HG02870 (cell line): Measurements from ENCODE around the gene CYB5B.
A peak's percentile ranks its signal among the peaks of the same experiment; 100 is the strongest.

Source experiments
- ATAC-seq: cut with Tn5 transposase; IDR thresholded peaks from one replicate; pipeline ENCODE4 v1.9.1; 2021; ENCODE audit warnings: mild to moderate bottlenecking, moderate library complexity; ENCODE audit not compliant: unreplicated experiment

Gene CYB5B

DNA sequence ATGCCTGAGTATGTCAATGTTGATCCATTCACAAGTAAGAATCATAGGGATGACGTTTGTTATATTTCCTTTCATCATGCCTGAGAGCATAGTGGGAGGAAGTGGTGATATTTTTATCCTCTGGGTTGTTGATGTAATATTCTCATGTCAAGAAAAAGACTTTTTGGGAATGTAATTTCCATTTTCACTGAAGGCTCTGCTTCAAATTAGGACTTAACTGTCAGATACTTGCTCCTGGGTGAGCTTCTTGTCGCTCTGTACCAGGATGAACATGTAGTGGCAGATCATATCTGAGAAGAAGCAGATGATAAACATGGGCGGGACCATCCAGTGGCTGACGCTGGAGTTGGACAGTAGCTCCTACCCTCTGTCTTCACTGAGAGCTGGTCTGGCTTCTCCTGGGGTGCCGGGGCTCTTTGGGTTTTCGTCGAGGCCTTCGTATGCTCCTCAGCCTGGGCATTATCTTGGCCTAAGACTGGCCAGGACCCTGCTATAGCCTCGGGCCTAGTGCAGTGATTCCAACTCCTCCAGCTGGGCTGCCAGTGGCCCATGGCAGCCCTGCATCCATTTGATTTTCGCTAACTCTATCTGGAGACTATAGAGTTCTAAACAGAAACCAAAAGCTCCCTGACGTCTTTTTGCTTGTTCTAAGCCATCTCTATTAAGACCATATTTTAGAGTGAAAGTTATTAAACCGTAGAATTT, 19.7 kb downstream of the CYB5B start:
- no peak for ATAC-seq

DNA sequence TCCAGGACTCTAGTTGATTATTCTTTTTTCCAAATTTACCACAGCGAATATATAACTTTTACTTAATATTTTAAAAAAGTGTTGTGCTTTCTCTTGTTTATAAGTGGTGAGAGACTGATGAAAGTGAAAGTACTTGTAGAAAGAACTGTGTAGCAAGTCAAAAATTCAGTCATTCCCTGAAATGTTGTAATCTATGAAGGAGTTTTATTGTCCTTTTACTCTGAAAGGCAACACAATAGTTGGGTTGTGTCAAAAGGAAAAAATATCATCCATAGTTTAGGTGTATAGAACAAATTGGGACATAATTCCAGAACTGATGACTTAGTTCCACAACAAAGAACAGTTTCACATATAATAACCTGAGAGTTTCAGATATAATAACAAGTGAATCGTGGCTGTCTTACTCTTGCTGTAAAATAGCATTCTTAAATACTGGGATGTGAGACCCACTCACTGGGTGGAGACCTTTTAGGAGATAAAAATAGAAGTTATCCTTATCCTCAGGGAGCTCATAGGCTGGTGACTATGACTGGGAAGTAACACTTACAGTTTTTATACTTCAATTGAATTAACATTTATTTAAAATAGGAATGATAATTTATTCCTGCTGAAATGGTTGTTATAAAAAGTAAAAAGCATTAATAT, 20.6 kb downstream of the CYB5B start:
- ATAC-seq, result no peak

DNA sequence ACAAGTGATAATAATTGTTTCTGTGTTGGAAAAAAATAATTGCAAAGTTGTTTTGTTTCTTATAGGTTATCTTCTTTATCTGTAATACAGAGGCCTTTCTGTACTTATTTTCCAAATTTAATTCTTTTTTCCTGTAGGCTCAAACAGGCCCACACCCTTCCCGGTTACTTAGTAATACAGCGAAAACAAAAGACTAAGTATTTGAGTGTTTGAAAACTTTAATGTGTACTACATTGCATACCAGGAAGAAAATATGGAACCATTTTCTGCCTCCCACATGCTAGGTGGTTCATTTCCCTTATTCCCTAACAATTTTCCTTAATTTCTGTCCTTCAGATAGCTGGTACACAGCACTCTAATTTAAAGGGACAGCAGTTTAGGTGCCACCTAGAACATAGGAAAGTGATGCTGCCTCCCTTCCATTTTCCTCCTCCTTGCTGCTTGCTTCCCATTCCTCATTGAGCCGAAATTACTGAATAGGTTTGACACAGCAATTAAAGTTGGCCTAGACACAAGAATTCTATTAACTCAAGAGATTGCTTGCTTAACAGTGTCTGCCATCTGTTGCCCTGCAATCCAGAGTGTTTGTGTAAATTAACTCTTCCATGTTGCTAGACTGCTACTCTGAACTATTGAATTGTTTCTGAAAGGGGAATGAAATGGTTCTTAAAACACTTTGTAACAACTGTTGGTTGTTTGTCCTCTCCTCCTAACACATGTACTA, 24.2 kb downstream of the CYB5B start:
- no peak for ATAC-seq

GRCh38 chr16:69451166-69451565, 26.7 kb downstream of the CYB5B start:
- no peak for ATAC-seq

DNA sequence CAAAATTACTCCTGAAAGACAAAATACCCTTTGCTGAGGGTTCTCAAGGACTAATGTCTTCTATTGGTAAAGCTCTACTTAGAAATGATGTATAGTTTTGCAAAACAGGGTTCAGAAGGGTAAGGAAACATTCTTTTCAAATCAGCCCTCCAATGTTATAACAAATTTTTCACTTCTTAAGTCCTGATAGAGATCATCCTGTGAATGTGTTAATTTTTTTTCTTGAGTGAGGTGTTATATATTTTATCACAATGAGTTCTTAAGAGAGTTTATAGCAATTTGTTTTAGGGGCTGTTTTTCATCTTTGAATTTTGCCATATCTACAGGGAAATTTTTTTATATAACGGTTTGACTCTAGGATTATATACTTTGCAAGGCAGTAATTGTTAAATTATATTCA, 29.5 kb downstream of the CYB5B start:
- ATAC-seq, result no peak

- ATAC-seq, result no peak
Measured at GRCh38 chr16:69463876-69464275, 39.5 kb downstream of the CYB5B start.

DNA sequence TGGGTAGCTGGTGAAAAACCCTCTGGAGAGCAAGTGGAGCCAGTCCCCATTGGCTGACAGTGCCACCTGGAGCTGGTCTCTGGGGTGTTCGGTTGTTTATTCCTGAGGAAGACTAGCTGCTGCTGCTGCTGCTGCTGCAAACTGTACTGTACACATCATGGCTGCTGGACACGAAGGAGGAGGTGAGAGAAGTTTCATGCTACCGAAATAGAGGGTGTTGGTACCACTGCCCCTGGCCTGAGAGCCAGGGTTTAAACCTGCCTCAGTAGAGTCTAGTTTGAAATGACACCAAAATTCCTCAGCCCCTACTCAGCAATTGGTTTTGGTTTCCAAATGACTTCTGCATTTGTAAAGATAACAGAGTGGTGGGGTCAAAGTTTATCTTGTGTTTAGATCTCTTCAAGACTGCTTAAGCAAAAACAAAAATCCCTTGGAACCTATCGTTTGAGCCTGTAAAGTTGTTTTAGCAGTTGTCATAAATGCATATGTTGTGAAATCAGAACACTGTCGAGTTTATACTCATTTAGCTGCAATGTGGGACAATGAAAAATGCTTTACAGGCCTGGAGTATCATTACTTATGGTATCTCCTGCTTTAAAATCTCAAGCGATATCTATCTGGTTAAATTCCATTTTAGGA, 40.8 kb downstream of the CYB5B start:
- peak; percentile 38 for ATAC-seq

- no peak for ATAC-seq
Measured at GRCh38 chr16:69465881-69466280, 41.5 kb downstream of the CYB5B start.

DNA sequence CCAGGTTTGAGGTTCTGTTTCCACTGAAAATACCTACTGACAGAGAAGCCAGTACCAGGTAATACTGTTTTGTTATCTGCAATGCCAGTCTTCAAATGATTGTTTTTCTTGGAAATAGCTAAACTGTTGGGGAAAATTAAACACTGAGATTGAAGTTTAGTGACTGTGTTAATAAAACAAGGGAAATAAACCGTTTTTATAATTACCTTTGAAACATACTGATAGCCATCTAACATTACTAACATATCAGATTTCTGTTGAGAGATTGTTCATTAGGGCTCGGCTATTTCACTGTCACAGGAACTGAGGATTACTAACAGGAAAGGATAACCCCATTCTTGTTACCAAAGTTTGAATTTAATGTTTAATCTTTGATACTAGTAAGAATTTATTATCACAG, 42.1 kb downstream of the CYB5B start:
- no peak for ATAC-seq

GRCh38 chr16:69467080-69467479, 42.7 kb downstream of the CYB5B start:
- ATAC-seq, result no peak

DNA sequence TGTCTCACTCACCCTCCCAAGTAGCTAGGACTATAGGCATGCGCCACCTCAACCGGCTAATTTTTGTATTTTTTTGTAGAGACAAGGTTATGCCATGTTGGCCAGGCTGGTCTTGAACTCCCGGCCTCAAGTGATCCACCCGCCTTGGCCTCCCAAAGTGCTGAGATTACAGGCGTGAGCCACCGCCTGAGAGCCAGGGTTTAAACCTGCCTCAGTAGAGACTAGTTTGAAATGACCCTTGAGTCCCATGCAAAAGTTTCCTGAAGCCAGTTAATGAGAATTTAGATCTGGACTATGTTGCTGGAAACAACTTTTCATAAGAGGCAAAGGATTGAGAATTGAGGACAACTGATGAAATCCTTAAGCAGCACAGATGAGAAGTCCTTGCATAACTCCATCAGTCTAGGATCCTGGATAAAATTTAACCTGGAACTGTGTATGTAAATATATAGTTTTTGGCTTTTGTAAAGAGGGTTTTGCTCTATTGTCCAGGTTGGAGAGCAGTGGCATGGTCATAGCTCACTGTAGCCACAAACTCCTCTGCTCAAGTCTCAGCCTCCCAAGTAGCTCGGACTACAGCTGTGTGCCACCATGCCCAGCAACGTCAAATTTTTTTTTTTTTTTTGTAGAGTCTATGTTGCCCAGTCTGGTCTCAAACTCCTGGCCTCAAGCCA, 43.2 kb downstream of the CYB5B start:
- ATAC-seq, result no peak

GRCh38 chr16:69469807-69470561, 45.6 kb downstream of the CYB5B start:
- ATAC-seq, result peak; percentile 56

DNA sequence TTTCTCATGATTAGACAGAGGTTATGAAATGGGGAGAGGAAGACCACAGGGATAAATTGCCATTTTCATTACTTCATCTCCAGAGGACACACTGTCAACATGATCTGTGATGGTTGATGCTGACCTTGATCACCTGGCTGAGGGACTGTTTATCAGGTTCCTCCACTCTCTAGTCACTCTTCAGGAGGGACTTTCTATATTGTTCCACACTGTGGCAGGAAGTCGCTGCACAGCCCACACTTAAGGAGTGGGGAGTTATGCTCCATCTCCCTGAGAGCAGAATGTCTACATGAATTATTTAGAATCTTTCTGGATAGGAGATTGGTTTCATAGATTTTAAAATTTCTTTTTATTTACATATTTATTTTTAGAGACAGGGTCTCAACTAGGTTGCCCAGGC, 46.7 kb downstream of the CYB5B start:
- no peak for ATAC-seq

DNA sequence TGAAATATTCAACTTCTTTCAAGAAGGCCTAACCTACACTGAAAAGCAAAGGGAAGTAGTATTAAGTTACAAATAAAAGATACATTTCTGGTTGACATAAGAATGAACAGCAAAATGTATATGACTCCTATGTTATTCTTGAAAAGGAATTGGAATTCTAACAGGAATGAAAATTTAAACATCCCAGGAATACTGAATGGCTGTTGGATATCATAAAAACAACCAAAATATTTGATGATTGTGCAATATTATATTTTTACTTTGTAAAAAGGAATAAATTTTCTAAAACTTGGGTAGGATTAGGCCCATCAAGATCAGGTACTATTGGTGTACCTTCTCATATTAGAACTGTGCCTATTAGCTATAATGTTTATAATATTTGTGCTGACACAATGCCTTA, 50.0 kb downstream of the CYB5B start:
- ATAC-seq, result no peak

DNA sequence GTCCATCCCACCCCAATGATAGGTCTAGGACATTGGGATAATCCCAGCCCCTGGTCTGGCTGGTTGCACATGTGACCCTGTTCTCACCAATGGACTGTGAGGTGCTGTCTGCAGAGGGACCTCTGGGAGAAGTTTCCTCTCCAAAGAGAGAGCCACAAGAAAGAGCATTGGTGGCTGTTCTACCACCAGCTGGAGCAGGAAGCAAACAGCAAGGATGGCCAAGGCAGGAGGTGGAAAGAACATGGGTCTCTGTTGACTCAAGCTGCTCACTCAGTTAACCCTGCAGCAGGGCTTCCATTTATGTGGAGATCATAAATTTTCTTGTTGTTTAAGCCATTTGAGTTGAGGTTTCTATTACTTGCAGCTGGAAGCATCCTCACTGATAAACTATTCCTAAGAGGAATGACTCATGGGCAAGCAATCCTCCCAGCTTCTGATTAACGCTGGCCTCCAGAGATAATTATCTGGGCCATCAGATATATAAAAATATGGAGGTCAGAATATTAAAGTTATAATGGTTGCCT, 52.6 kb downstream of the CYB5B start:
- no peak for ATAC-seq

GRCh38 chr16:69477546-69477945, 53.1 kb downstream of the CYB5B start:
- ATAC-seq, result no peak

GRCh38 chr16:69478685-69479084, 54.3 kb downstream of the CYB5B start:
- ATAC-seq, result no peak

DNA sequence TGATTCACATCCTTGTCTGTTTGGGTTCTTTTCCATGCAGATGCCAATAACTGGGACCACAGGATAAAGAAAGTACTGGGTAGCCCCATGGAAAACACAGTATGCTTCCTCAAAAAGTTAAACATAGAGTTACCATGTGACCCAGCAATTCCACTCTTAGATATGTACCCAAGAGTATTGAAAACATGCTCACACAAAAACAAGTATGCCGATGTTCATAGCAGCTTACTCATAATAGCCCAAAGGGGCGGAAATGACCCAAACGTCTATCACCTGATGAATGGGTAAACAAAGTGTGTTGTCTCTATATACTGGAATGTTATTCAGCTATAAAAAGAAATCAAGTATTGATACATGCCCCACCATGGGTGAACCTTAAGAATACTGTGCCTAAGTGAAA, 55.4 kb downstream of the CYB5B start:
- ATAC-seq, result no peak

- ATAC-seq, result no peak
Measured at GRCh38 chr16:69481901-69482341, 57.5 kb downstream of the CYB5B start.

GRCh38 chr16:69482410-69482991, 58.1 kb downstream of the CYB5B start:
- no peak for ATAC-seq
